ENCODE data around the gene DNAAF5. TPM values are rescaled to one million over a fixed set of nuclear protein-coding genes. Genes with fewer than 3 reads are reported as not detected.

Gene DNAAF5
- polyA plus RNA-seq, 1 of the 3 experiments (the other 2 are of a cell fraction): 58.5 TPM

- no peaks in the 10 kb centered on the region for H3F3A ChIP-seq (replicated peaks; ENCODE audit: insufficient read depth)
- H3K36me3 ChIP-seq (replicated peaks in 1 of 2; ENCODE audit: control insufficient read depth in 1 of 2, insufficient read depth in 2 of 2, low read length in 1 of 2): peaks cover 11 to 26% of the 10 kb centered on the region in 2 experiments
- no peaks in the 10 kb centered on the region for H4K20me1 ChIP-seq (ENCODE audit: insufficient read depth)
- POLR2A ChIA-PET: no interaction called here
- no peak overlapping the region for H3K4me2 ChIP-seq
- no peaks in the 10 kb centered on the region for H3K9me2 ChIP-seq
- no peak for DNase-seq
- WGBS (ENCODE audit: low lambda C conversion rate): 96% methylated on average over 21 of the region's 23 CpGs
- H3K4me3 ChIP-seq (ENCODE audit: low read depth in 2 of 2, low read length in 1 of 2): no peak overlapping the region
- H3K27me3 ChIP-seq (ENCODE audit: insufficient read depth): no peaks in the 10 kb centered on the region
- no peak overlapping the region for H3K27ac ChIP-seq (ENCODE audit: low read depth in 2 of 2, low read length in 1 of 2)
- H2AFZ ChIP-seq (ENCODE audit: low read depth): no peak overlapping the region
- no peaks in the 10 kb centered on the region for H3K4me1 ChIP-seq (ENCODE audit: control insufficient read depth in 1 of 2, insufficient read depth in 2 of 2, low read depth in 1 of 2, low read length in 1 of 2)
- TF ChIP-seq, protein P1, sequence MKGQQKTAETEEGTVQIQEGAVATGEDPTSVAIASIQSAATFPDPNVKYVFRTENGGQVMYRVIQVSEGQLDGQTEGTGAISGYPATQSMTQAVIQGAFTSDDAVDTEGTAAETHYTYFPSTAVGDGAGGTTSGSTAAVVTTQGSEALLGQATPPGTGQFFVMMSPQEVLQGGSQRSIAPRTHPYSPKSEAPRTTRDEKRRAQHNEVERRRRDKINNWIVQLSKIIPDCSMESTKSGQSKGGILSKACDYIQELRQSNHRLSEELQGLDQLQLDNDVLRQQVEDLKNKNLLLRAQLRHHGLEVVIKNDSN (IDR thresholded peaks at IDR 0.05; ENCODE audit: borderline replicate concordance, low read depth): no peak
- TF ChIP-seq RFX5 (IDR thresholded peaks at IDR 0.05; ENCODE audit: low read length): no peak
- TF ChIP-seq TAF1 (IDR thresholded peaks at IDR 0.05; ENCODE audit: borderline replicate concordance, low read depth, low read length): no peak
- TF ChIP-seq SIN3A (IDR thresholded peaks at IDR 0.05; ENCODE audit: borderline replicate concordance, low read depth, low read length): no peak
- TF ChIP-seq ZBTB33 (IDR thresholded peaks at IDR 0.05; ENCODE audit: borderline replicate concordance, low read depth): no peak
- no peak for TF ChIP-seq EZH2phosphoT487 (IDR thresholded peaks at IDR 0.05; ENCODE audit: borderline replicate concordance, low read depth)
- TF ChIP-seq FOXJ3 (CRISPR knock-in tag; IDR thresholded peaks at IDR 0.05): no peak
- TF ChIP-seq JUND (IDR thresholded peaks at IDR 0.05): no peak
- TF ChIP-seq IRF3 (IDR thresholded peaks at IDR 0.05; ENCODE audit: low read depth, low read length): no peak
- TF ChIP-seq CTCF (IDR thresholded peaks at IDR 0.05): no peak
- TF ChIP-seq RXRA (IDR thresholded peaks at IDR 0.05; ENCODE audit: borderline replicate concordance, low read depth): no peak
- TF ChIP-seq, protein P2, sequence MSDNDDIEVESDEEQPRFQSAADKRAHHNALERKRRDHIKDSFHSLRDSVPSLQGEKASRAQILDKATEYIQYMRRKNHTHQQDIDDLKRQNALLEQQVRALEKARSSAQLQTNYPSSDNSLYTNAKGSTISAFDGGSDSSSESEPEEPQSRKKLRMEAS (IDR thresholded peaks at IDR 0.05; ENCODE audit: low read depth): no peak
- CTCF ChIA-PET: interaction anchor here (1.0 kb wide), 1 partner anchor 11 kb away, joined by 3 read pairs; no protein-coding TSS in a partner anchor
- H3K9ac ChIP-seq: no peak overlapping the region
- no peaks in the 10 kb centered on the region for H3K79me2 ChIP-seq (ENCODE audit: insufficient read depth)
- H3K9me3 ChIP-seq: no peaks in the 10 kb centered on the region
Measured at GRCh38 chr7:676972-677385, 49.5 kb upstream of the DNAAF5 start.
